GM15510 (cell line): ENCODE data around the gene CPNE2.

Source experiments
- POLR2A ChIP-seq: IDR thresholded peaks from 3 replicates; pipeline ENCODE4 v1.6.1; 2011; ENCODE audit warnings: borderline replicate concordance; ENCODE audit not compliant: insufficient read length; ENCODE audit errors: extremely low read depth

CPNE2 gene

DNA sequence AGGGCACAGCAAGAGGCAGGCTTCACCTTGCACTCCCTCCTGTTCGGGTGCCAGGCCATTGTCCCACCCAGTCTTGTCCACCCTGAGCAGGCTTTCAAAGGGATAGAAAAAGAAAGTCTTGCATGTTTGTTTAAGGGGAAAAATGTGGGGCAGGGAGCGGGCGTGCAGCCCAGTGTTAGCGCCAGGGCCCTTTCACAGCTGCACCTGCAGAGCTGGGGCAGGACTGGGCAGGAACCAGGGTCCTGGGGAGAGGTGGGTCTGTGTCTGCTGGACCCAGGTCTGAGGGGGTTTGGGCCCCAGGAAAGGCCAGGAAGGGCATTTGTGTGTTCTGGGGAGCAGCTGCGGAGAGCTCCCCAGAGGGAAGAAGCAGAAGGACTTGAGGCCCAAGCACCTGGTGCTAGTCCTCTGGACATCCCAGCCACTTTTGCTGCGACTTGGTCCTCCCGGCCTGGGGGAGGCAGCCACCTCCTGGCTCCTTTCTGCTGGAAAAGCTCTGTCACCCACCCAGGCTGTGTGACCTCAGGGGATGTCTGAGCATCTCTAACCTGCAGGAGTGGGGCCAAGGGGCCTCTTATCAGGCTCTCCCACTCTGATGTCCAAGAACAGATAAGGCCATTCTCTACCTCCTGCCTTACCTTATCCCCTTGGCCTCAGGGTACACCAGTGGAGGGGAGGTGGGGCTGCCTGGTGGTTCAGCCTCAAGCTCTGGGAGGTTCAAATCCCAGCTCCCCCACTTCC is 48.7 kb downstream of the CPNE2 start:
- TF ChIP-seq POLR2A = no peak

DNA sequence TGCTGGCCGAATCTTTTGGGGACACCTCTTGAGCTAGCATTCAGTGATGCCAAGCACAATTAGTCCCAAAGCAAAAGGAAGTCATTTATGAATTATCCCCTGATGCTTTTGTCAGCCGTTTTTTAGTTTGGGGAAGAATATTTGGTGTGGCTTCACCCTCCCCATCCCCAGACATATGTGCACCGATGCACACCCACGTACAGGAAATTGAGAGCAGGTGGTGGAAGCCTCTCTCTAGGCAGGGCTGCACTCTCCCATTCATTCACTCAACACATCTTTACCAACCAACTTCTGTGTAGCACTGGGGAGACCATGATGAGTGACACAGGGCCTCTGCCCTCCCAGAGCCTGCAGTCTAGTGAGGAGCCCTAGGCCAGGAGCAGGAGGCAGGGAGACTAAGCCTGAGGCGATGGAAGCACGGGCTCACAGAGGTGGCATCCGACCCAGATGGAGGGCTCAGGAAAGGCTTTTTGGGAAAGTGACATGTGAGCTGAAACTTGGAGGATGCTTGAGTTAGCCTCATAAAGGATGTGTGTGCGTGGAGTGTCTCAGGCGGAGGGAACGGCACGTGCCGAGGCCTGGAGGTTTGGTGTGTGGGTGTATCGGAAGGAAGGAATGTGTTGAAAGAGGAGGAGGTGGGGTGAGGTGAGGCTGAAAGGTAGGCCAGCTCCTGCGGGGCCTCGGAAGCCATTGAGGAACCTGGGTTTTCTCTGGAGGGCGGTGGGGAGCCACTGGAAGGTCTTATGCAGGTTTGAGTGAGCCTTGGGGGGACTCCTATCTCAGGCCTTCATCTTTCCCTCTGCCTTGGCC is 49.6 kb downstream of the CPNE2 start:
- no peak for TF ChIP-seq POLR2A

DNA sequence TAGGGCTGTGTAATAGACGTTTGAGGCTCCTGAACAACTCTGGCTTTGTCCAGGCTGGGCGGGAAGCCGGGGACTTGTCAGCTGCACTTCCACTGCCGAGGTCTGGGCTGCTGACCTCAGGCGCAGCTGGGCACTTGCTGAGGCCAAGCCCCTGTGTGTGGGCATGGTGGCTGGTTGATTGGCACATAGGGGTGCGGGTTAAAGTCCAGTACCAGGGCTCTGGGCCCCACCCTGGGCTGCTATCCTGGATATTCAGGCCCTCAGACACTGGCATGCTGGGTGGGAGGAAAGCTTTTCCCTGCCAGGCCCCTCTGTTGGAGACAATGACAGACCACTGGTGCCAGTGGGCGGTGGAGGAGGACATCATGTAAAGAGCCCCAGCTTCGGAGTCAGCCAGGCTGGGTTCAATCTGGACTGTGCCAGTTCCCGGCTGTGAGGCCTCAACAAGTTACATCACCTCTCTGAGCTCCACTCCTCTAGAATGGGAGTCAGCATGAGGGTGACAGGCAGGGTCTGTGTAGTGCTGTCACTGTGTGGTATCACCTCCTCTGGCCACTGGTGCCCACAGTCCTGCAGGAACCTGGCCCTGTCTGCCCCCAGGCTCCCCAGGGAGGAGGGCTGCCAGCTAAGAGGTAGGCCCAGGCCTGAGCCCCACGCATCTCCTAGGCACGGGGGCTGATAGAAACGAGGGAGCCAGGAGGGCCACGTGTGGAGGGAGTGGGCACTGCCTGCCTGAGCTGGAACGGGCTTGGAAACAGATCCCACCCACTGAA is 51.0 kb downstream of the CPNE2 start:
- no peak for TF ChIP-seq POLR2A

DNA sequence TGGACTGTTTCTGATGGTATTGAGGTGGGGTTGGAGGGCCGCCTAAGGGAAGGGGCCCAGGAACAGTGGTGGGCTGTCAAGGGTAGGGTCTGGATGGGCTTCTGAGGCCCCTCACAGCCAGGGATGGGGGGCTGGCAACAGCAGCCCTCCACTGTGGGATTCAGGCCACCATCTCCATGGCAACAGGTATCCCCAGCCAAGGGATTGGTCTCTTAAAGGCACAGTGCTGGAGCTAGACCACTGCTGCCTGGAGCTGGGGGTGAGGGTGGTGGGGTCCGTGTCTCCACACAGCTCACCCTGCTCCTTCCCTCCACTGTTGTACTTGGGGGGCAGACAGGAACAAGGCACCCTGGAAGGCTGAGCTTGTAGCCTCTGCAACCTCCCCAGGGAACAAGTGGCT is 51.6 kb downstream of the CPNE2 start:
- TF ChIP-seq POLR2A = no peak

DNA sequence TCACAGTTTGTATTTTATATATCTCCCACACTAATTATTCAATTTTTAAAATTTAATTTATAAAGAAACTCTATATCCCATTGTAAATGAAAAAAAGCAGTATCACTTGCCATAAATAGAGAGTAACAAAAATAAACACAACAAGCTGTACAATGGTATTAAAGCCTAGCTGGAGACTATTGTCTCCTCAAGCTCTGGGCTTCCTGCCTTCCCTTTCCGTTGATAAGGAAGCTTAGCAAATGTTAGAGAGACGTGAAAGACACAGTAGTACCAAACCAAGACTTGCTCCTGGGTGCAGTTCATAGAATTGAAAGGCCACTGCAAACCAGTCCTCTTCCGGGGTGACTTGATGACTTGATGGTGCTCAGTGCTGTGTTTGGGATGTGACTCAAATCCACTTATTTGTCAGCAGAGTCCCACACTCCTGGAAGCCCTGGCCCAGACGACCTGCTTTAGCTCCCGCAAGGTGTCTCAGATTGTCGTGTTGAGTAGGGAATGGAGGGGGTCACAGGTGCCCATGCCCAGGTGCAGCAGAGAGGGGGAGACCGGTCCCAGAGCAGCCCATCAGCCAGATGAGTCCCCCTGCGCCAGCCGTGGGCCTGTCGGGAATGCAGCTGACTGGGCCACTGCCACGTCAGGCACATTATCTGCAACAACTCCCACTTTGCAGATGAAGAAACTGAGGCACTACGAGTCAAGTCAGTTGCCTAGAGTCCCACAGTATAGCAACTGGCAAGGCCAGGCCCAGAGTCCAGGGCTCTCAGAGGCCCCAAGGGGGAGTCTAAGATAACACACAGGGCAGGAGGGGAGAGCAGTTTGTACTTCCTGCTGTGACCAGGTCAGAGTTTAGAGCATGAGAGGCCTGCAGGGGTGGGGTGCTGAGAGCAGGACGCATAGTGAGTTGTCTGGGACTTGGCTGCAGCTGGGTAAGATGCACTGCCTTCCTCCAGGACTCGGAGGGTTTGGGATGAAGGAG is 53.0 kb downstream of the CPNE2 start:
- TF ChIP-seq POLR2A = no peak

DNA sequence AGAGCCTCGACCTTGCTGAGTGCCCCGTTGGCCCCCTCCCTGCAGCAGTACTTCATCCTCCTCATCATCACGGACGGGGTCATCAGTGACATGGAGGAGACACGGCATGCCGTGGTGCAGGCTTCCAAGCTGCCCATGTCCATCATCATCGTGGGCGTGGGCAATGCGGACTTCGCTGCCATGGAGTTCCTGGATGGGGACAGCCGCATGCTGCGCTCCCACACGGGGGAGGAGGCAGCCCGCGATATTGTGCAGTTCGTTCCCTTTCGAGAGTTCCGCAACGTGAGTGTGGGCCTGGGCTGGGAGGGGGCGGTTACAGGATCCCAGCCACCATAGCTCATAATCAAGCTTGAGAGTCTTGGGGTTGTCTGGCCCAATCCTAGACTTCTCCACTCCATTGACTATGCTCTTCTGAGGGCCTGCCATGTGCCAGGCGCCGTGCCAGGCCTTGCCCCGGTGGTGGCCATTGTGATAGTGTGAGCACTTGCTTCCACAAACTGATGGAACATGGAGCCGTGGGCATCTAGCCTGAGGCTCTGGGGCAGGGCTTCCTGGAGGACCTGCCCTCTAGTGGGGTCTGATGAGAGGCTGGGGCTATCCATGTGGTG is 53.8 kb downstream of the CPNE2 start:
- TF ChIP-seq POLR2A = no peak

DNA sequence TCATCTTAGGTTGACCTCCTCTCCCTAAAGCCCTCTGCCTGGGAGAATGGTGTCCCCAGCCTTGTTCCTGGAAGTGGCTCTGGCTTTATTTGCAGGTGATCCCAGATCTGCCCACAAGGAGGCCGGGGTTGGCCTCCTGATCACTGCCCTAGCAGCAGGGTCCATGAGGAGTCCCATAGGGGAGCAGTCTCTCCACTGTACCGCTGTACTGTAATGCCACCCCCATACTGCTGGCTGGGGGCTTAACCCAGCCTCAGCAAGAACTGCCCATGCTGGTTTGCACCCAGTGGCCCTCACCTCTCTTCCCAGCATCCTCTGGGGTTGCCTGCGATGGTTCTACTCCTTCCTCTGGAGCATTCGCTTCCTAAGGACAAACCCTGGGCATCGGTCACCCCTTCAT is 54.4 kb downstream of the CPNE2 start:
- no peak for TF ChIP-seq POLR2A

DNA sequence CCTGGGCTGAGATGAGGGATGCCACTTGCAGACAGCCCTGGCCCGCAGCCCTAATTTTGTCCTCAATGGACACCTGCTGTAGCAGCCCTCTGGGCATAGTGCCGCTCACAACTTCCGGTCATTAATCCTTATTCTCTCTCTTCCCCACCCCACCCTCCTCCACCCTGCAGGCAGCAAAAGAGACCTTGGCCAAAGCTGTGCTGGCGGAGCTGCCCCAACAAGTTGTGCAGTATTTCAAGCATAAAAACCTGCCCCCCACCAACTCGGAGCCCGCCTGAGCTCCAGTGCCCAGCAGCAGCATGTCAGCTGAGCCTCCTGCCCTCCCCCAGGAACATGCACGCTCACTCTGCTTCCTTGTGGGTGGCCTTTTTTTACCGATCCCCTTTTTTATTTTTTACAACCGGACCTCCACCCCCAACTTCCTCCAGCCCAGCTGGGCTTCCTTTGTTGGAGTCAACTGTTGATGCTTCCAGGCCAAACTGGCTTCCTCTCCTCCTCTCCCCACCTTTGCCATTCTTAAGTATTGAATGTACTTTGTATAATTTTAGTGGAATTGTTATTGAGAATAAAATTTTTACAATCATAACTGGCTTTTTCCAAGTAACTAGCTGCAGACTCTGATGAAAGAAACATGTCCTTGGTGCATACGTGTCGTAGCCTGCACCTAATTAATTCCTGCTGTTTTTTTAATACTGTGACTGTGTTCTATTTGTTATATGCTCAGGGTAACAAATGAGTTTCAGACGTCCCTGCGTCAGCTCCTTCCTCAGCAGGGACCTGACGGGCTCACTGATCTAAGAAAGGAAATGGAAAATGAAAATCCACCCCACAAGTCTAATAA is 55.2 kb downstream of the CPNE2 start:
- TF ChIP-seq POLR2A = no peak

DNA sequence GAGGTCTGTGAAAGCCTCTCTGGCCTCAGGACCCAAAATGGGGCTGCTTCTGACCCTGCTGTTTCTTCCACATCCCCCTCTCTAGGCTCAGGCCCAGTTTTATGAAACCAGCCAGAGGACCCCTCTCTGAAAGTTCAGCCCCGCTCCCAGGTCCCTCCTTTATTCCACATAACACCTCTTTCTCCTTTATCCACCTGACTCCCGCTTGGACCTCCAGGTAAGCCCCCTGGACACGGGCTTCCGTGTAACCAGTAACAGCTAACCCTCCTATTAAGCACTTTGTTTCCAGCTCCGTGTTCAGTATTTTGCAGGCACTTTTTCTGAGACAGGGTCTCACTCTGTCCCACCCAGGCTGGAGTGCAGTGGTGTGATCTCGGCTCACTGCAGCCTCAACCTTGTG is 56.1 kb downstream of the CPNE2 start:
- TF ChIP-seq POLR2A = no peak

DNA sequence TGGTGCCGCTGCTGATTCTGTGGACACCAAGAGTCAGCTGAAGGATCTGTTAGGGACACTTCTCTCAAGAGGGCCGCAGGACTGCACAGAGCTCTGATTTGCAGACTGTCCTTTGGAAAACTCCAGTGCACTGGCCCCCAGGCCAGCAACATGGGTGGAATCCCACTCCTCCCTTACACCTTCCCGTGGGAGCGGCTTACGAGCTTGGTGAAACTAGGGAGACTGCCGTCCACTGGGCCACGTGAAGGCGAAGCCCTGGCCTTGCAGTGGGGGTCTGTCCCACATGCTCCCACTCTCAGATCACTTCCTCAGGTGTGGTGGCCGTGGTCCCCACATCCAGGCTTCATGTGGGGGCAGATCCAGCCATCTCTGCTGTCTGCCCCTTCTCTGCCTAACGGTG is 57.0 kb downstream of the CPNE2 start:
- TF ChIP-seq POLR2A = no peak

DNA sequence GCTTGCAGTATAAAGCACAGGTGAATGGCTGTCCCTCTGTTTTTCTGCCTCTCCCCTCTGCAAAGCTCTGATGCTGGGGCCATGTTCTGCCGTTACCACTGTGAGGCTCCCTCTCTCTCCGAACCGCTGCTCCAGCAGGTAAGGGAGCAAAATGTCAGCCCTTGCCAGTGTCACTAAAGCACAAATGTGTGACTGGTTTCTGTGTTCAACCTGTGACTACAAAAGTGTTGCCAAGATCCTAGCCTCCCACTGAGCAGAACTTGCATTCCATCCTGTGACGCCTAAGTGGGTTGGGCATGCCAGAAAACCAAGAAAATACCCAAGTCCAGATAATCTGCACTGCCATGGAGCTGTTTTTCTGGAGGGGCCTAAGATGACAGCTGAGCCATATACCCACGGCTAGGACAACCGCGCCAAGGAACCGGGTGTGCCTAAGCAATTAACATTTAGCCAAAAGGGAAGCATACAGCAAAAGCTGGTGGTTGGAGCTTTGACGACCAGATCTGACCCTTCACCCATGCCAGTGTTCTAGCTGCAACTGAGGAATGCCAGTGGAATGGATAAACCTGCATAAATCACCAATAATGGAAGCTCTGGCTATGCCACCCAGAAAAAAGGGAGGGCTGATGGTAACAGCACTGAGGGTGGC is 58.4 kb downstream of the CPNE2 start:
- TF ChIP-seq POLR2A = no peak

DNA sequence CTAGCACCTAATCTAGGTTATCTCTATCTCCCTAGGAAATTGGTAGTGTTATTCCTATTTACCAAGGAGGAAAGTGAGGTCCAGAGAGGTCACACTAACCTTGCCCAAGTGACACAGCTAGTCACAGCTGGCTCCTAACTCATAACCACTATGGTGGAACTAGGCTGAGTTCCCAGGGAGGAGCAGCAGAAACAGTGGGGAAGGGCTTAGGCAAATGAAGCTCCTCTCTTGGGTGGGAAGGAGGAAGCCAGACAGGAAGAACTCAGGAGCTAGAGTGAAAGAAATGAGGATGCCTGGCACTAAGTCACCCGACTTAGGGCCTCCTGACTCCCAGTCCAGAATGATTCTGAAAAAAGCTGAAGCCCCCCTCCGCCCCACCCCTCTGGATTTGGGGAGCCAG is 59.0 kb downstream of the CPNE2 start:
- TF ChIP-seq POLR2A = no peak

DNA sequence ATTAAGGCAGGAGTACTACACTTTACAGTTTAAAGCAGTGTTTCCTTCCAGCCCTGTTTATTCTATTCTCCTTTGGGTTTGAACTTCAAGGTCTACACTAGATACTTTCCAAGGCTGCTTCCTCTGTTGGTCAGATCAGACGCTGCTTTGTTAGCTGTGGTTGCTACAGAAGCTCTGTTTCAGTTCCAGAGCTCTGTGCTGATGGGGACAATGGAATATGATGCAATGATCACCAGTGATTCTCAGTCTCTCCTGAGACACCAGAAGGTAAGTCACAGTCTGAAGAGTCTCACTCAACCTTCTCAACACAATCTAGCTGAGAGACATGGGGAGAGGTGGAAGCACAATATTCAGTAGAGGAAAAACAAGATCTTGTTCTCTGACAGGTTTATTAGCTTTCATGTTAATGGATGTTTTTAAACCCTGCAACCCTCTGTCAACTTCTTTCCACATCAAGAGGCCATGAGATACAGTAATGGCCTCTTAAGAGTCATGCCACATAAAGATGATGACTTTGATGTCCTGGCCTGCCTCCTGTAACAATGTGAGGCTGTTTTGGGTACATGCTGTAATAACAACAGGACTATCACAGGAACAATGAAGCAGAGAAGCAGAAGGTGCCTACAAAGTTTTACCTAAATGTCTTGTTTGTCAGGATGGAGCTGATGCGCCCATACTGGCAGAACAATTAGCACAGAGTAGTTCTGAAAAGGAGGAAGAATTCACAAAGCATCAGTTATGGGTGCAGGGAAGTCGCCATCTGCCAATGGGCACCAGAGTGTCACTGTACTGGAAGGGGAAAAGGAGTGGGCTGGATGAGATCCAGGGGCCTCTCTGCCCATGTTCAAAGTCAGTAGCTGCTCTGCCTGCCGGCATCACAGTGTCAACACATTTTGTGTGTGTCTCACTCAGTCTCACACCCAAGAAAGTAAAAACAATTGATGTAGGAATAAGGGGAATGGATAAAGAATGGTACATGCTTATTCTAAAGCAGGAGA is 60.0 kb downstream of the CPNE2 start:
- no peak for TF ChIP-seq POLR2A
